IPS-NIHi7 (cell line): ENCODE measurements around the gene HIC2.
"Not testable (repeated sequence)": the region's sequence is repeated elsewhere in the genome, so short reads cannot be mapped to it uniquely, and the experiment has no call there.

Source experiments
- DNase-seq: peaks from one replicate; pipeline ENCODE4 v3.0.0; 2012; ENCODE audit warnings: mixed read lengths; ENCODE audit errors: extremely low spot score

The HIC2 gene

GRCh38 chr22:21490556-21490955 is 73.4 kb downstream of the HIC2 start:
- not testable (repeated sequence) for DNase-seq

GRCh38 chr22:21492271-21492670 is 75.1 kb downstream of the HIC2 start:
- DNase-seq: not testable (repeated sequence)

GRCh38 chr22:21493789-21494782 is 76.9 kb downstream of the HIC2 start:
- not testable (repeated sequence) for DNase-seq

- not testable (repeated sequence) for DNase-seq
Measured at GRCh38 chr22:21497984-21498383, 80.8 kb downstream of the HIC2 start.

GRCh38 chr22:21498489-21498888 is 81.3 kb downstream of the HIC2 start:
- not testable (repeated sequence) for DNase-seq

- not testable (repeated sequence) for DNase-seq
Measured at GRCh38 chr22:21499623-21500506, 82.7 kb downstream of the HIC2 start.
